Upper lobe of left lung (tissue), 4 donors: ENCODE results near the gene LHX4.

Experiments used
- EP300 ChIP-seq, 4 donors: sonication (generic); formaldehyde crosslinking; IDR thresholded peaks; one replicate each; pipeline ENCODE4 v1.5.1; 2017; ENCODE audit warnings: antibody characterized with exemption in 4 of 4, control low read depth in 2 of 4
- POLR2A ChIP-seq, 4 donors: fragments of 450-650 bp; IDR thresholded peaks; one replicate each; pipeline ENCODE4 v1.5.1; 2016 to 2017; ENCODE audit warnings: antibody characterized with exemption in 4 of 4, mild to moderate bottlenecking in 2 of 4
- POLR2AphosphoS5 ChIP-seq, 2 donors: sonication (generic); formaldehyde crosslinking; IDR thresholded peaks; one replicate each; pipeline ENCODE4 v1.5.1; 2017; ENCODE audit warnings: antibody characterized with exemption in 2 of 2
- TF ChIP-seq, protein P1 (sequence below), 6 experiments: fragments of 450-650 bp in 4 of 6; fragments of 200-600 bp in 2 of 6; sonication (generic) in 2 of 6; IDR thresholded peaks; one replicate each; pipeline ENCODE4 v1.5.1; 2016 to 2019; ENCODE audit warnings: antibody characterized with exemption in 6 of 6

DNA sequence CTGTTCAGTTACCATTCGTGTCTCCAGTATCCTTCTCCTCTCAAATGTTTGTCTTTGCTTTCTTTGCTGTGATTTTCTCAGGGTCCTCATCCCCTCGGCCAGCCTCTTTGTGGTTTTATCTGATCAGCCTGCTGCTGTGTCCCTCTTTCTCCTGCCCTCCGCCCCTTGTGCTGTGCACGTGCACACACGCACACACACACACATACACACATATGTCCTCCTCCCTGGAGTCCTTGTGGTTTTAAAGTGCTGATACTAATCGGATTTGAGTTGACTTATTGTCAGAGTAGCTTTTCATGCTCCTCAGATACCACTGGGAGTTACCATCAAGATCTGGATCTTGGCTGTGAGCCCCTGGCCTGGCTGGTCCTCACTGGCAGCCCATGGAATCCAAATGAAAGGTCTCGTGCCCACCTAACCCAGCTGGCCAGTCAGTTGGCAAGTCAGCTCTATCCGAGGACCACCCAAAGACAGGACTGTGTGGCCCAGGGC, 41.3 kb upstream of the LHX4 start:
- TF ChIP-seq, protein P1, sequence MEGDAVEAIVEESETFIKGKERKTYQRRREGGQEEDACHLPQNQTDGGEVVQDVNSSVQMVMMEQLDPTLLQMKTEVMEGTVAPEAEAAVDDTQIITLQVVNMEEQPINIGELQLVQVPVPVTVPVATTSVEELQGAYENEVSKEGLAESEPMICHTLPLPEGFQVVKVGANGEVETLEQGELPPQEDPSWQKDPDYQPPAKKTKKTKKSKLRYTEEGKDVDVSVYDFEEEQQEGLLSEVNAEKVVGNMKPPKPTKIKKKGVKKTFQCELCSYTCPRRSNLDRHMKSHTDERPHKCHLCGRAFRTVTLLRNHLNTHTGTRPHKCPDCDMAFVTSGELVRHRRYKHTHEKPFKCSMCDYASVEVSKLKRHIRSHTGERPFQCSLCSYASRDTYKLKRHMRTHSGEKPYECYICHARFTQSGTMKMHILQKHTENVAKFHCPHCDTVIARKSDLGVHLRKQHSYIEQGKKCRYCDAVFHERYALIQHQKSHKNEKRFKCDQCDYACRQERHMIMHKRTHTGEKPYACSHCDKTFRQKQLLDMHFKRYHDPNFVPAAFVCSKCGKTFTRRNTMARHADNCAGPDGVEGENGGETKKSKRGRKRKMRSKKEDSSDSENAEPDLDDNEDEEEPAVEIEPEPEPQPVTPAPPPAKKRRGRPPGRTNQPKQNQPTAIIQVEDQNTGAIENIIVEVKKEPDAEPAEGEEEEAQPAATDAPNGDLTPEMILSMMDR (IDR thresholded peaks at IDR 0.05): no peak
- TF ChIP-seq POLR2A (IDR thresholded peaks at IDR 0.05): no peak
- TF ChIP-seq POLR2AphosphoS5 (IDR thresholded peaks at IDR 0.05): no peak
- TF ChIP-seq EP300 (IDR thresholded peaks at IDR 0.05): no peak
